H9 (cell line): ENCODE measurements around the gene IPO13. TPM values are rescaled to one million over a fixed set of nuclear protein-coding genes. Genes with fewer than 3 reads are reported as not detected.

Experiments
- DNase-seq: peaks from one replicate; pipeline ENCODE4 v3.0.0-alpha.2; 2017
- H2AFZ ChIP-seq: one replicate; pipeline ENCODE4 v1.6.1; 2013; ENCODE audit warnings: mild to moderate bottlenecking, low read length, control low read depth, moderate library complexity
- H2AK5ac ChIP-seq: 2 replicates; pipeline ENCODE4 v1.6.1; 2013; ENCODE audit warnings: low read length, control low read depth, mixed read lengths; ENCODE audit not compliant: insufficient read length
- H2BK120ac ChIP-seq: one replicate; pipeline ENCODE4 v1.6.1; 2013; ENCODE audit warnings: low read depth, mild to moderate bottlenecking, low read length, control low read depth, inconsistent platforms; ENCODE audit not compliant: poor library complexity, severe bottlenecking
- H2BK12ac ChIP-seq: 2 replicates; pipeline ENCODE4 v1.6.1; 2013; ENCODE audit warnings: low read length, control low read depth, mixed read lengths, low read depth; ENCODE audit not compliant: insufficient read length
- H2BK15ac ChIP-seq: 2 replicates; pipeline ENCODE4 v1.6.1; 2013; ENCODE audit warnings: low read depth, low read length, control low read depth
- H2BK20ac ChIP-seq: one replicate; pipeline ENCODE4 v1.6.1; 2013; ENCODE audit warnings: low read depth, mild to moderate bottlenecking, low read length, control low read depth, inconsistent platforms; ENCODE audit not compliant: poor library complexity, severe bottlenecking
- H2BK5ac ChIP-seq: 2 replicates; pipeline ENCODE4 v1.6.1; 2013; ENCODE audit warnings: low read length, control low read depth, mixed read lengths; ENCODE audit not compliant: insufficient read length
- H3K14ac ChIP-seq: 2 replicates; pipeline ENCODE4 v1.6.1; 2013; ENCODE audit warnings: low read length, control low read depth; ENCODE audit not compliant: insufficient read depth
- H3K18ac ChIP-seq: 2 replicates; pipeline ENCODE4 v1.6.1; 2013; ENCODE audit warnings: low read depth, mild to moderate bottlenecking, mixed read lengths, low read length, control low read depth; ENCODE audit not compliant: insufficient read length
- H3K23ac ChIP-seq: 2 replicates; pipeline ENCODE4 v1.6.1; 2013; ENCODE audit warnings: low read length, control low read depth, mixed read lengths, low read depth; ENCODE audit not compliant: insufficient read length
- H3K23me2 ChIP-seq: 2 replicates; pipeline ENCODE4 v1.6.1; 2013; ENCODE audit warnings: low read depth, mild to moderate bottlenecking, mixed read lengths, low read length, control low read depth; ENCODE audit not compliant: insufficient read length, poor library complexity, severe bottlenecking
- H3K27ac ChIP-seq: 2 replicates; pipeline ENCODE4 v1.5.1; 2013; ENCODE audit warnings: low read length, control low read depth, mixed read lengths, low read depth; ENCODE audit not compliant: insufficient read length
- H3K27me3 ChIP-seq: 2 replicates; pipeline ENCODE4 v1.6.1; 2013; ENCODE audit warnings: low read length, control low read depth, inconsistent platforms; ENCODE audit not compliant: insufficient read depth
- H3K4ac ChIP-seq: 2 replicates; pipeline ENCODE4 v1.6.1; 2013; ENCODE audit warnings: low read depth, mild to moderate bottlenecking, control low read depth, inconsistent platforms, low read length, moderate library complexity
- H3K4me1 ChIP-seq: 2 replicates; pipeline ENCODE4 v1.6.1; 2013; ENCODE audit warnings: low read length, control low read depth, inconsistent platforms; ENCODE audit not compliant: insufficient read depth
- H3K4me2 ChIP-seq: 2 replicates; pipeline ENCODE4 v1.6.1; 2013; ENCODE audit warnings: low read length, control low read depth, mixed read lengths; ENCODE audit not compliant: insufficient read length, insufficient read depth
- H3K56ac ChIP-seq: 2 replicates; pipeline ENCODE4 v1.6.1; 2013; ENCODE audit warnings: low read depth, mild to moderate bottlenecking, mixed read lengths, low read length, control low read depth; ENCODE audit not compliant: insufficient read length
- H3K79me1 ChIP-seq: 2 replicates; pipeline ENCODE4 v1.6.1; 2013; ENCODE audit warnings: low read depth, mild to moderate bottlenecking, moderate library complexity, low read length, control low read depth, inconsistent platforms; ENCODE audit not compliant: insufficient read depth, poor library complexity, severe bottlenecking
- H3K79me2 ChIP-seq: 2 replicates; pipeline ENCODE4 v1.6.1; 2013; ENCODE audit warnings: low read length, control low read depth, inconsistent platforms; ENCODE audit not compliant: insufficient read depth
- H3K9ac ChIP-seq: 2 replicates; pipeline ENCODE4 v1.6.1; 2013; ENCODE audit warnings: low read length, control low read depth, mixed read lengths; ENCODE audit not compliant: insufficient read length; ENCODE audit errors: extremely low read depth
- H3K9me3 ChIP-seq: one replicate; pipeline ENCODE4 v1.6.1; 2013; ENCODE audit warnings: low read depth, low read length, inconsistent platforms; ENCODE audit not compliant: control insufficient read depth
- H3T11ph ChIP-seq: one replicate; pipeline ENCODE4 v1.6.1; 2013; ENCODE audit warnings: mild to moderate bottlenecking, low read length, control low read depth, inconsistent platforms
- H4K20me1 ChIP-seq: one replicate; pipeline ENCODE4 v1.6.1; 2013; ENCODE audit not compliant: control insufficient read depth, insufficient read length, insufficient read depth
- H4K5ac ChIP-seq: 2 replicates; pipeline ENCODE4 v1.6.1; 2013; ENCODE audit warnings: low read depth, mild to moderate bottlenecking, mixed read lengths, low read length, control low read depth; ENCODE audit not compliant: insufficient read length
- H4K8ac ChIP-seq: replicated peaks from 2 replicates; pipeline ENCODE4 v1.6.1; 2013; ENCODE audit warnings: low read length, control low read depth, mixed read lengths, low read depth; ENCODE audit not compliant: insufficient read length
- H4K91ac ChIP-seq: 2 replicates; pipeline ENCODE4 v1.6.1; 2013; ENCODE audit warnings: low read depth, mild to moderate bottlenecking, moderate library complexity, mixed read lengths, low read length, control low read depth; ENCODE audit not compliant: insufficient read length
- H3K27ac Mint-ChIP-seq, 3 experiments: 2 replicates in 2 of 3; 3 replicates in 1 of 3; pipeline ENCODE4 v1.8.0; 2020 to 2021; ENCODE audit warnings: mixed read lengths in 3 of 3, mild to moderate bottlenecking in 1 of 3, moderate library complexity in 1 of 3
- H3K27me3 Mint-ChIP-seq: 2 replicates; pipeline ENCODE4 v1.8.0; 2021; ENCODE audit warnings: low read depth, mild to moderate bottlenecking, moderate library complexity, mixed read lengths
- H3K36me3 Mint-ChIP-seq, 3 experiments: 2 replicates in 2 of 3; 3 replicates in 1 of 3; pipeline ENCODE4 v1.8.0; 2020 to 2021; ENCODE audit warnings: low read depth in 3 of 3, mixed read lengths in 3 of 3; ENCODE audit not compliant: insufficient read depth in 1 of 3
- H3K4me1 Mint-ChIP-seq, 2 experiments: 2 replicates each; pipeline ENCODE4 v1.8.0; 2020; ENCODE audit warnings: mixed read lengths in 2 of 2
- H3K4me3 Mint-ChIP-seq, 2 experiments: 2 replicates in 1 of 2; 3 replicates in 1 of 2; pipeline ENCODE4 v1.8.0; 2020 to 2021; ENCODE audit warnings: mild to moderate bottlenecking in 2 of 2, mixed read lengths in 2 of 2, moderate library complexity in 1 of 2
- H3K9me3 Mint-ChIP-seq, 2 experiments: 2 replicates in 1 of 2; 3 replicates in 1 of 2; pipeline ENCODE4 v1.8.0; 2020; ENCODE audit warnings: mild to moderate bottlenecking in 2 of 2, mixed read lengths in 2 of 2, moderate library complexity in 1 of 2
- WGBS: extraction: QIAGEN DNeasy Blood & Tissue Kit; methylation state at CpG from one replicate; pipeline ENCODE4 v1.1.7; 2013; ENCODE audit warnings: missing lambda C conversion rate, low lambda C conversion rate, mixed read lengths; ENCODE audit not compliant: insufficient read length; ENCODE audit errors: extremely low coverage; 5-methylcytosine and 5-hydroxymethylcytosine counted together
- total RNA-seq: library from RNA; stranded (reverse); gene quantifications from 2 replicates; pipeline ENCODE4 v1.2.1, GENCODE V29; 2021
- TF ChIP-seq, protein P1 (sequence below): fragments of 200-600 bp; sonication (generic); conservative IDR thresholded peaks from 3 replicates; pipeline ENCODE4 v1.8.0; 2021; ENCODE audit warnings: antibody characterized with exemption, mild to moderate bottlenecking

IPO13 gene
- total RNA-seq, 1 experiment from 2014 or later: 24.5 TPM

DNA sequence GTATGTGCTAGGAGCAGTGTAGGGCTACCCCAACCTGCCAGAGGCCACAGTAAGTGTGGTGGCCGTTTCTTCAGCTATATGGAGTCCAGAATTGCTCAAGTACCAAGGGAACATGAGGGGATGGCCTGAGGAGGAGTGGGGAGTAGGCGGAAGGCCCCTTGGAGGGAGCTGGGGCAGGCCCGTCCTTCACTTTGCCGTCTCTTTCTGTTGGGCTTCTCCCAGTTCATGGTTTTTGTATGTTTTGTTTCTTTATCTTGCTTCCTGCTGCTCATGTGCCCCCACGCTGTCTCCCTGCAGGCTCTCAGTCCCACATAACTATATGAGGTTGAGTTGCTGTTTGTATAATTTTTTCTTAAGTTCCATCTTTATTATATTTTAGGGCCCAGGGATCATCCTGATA, 17.1 kb downstream of the IPO13 start:
- Histone ChIP-seq H2BK20ac (no peak overlapping the region), H3K9me3 (no peaks in the 10 kb centered on the region), H3K23me2 (no peaks in the 10 kb centered on the region), H4K91ac (no peak overlapping the region), H3K56ac (no peak overlapping the region), H3K14ac (no peak overlapping the region), H3K9ac (no peak overlapping the region), H3K23ac (no peak overlapping the region), H2BK12ac (no peak overlapping the region), H4K5ac (no peak overlapping the region), H3K79me1 (no peaks in the 10 kb centered on the region), H4K8ac (no peak overlapping the region), H4K20me1 (no peaks in the 10 kb centered on the region), H3K4me2 (no peak overlapping the region), H2BK5ac (no peak overlapping the region), H2BK120ac (no peak overlapping the region), H2AK5ac (no peak overlapping the region), H3T11ph (no peak overlapping the region), H2BK15ac (no peak overlapping the region), H2AFZ (no peak overlapping the region), H3K27ac (no peak overlapping the region), H3K27me3 (no peaks in the 10 kb centered on the region), H3K79me2 (no peaks in the 10 kb centered on the region), H3K18ac (no peak overlapping the region), H3K4me1 (no peaks in the 10 kb centered on the region), H3K4ac (no peak overlapping the region)
- DNase-seq: no peak
- TF ChIP-seq, protein P1, sequence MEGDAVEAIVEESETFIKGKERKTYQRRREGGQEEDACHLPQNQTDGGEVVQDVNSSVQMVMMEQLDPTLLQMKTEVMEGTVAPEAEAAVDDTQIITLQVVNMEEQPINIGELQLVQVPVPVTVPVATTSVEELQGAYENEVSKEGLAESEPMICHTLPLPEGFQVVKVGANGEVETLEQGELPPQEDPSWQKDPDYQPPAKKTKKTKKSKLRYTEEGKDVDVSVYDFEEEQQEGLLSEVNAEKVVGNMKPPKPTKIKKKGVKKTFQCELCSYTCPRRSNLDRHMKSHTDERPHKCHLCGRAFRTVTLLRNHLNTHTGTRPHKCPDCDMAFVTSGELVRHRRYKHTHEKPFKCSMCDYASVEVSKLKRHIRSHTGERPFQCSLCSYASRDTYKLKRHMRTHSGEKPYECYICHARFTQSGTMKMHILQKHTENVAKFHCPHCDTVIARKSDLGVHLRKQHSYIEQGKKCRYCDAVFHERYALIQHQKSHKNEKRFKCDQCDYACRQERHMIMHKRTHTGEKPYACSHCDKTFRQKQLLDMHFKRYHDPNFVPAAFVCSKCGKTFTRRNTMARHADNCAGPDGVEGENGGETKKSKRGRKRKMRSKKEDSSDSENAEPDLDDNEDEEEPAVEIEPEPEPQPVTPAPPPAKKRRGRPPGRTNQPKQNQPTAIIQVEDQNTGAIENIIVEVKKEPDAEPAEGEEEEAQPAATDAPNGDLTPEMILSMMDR: no peak
- H3K4me3 Mint-ChIP-seq: no peak overlapping the region
- no peak overlapping the region for H3K27ac Mint-ChIP-seq
- H3K4me1 Mint-ChIP-seq: no peaks in the 10 kb centered on the region
- H3K9me3 Mint-ChIP-seq: no peaks in the 10 kb centered on the region
- no peaks in the 10 kb centered on the region; the same call in 1 of the 2 replicates for H3K27me3 Mint-ChIP-seq
- H3K36me3 Mint-ChIP-seq: peaks cover 4 to 7% (median 4%) of the 10 kb centered on the region in 3 experiments; a peak in 4 of 7 replicates
- no CpG with 5 or more reads among the region's 5 CpGs for WGBS
